Measurements from ENCODE around the gene CCDC142. TPM values are rescaled to one million over a fixed set of nuclear protein-coding genes. Genes with fewer than 3 reads are reported as not detected.

The CCDC142 gene
- total RNA-seq (2014; rRNA removed; shearing (Covaris generic)), result 1.8 and 2.2 TPM in 2 replicates

- peak; percentile 94 for DNase-seq (ENCODE audit: low spot score)
Measured at GRCh38 chr2:74482801-74483674, at the start of gene CCDC142, which contains the start of gene TTC31. CCDC142 (minus strand) TSS chr2:74482998; CDS start chr2:74482837, 161 bp downstream. TTC31 (plus strand) TSS chr2:74483081; CDS start chr2:74483096, 15 bp downstream.

- peak; percentile 30 for DNase-seq (ENCODE audit: low spot score)
Measured at GRCh38 chr2:74532222-74532621, 49.4 kb upstream of the CCDC142 start.

- DNase-seq (ENCODE audit: low spot score), result no peak
Measured at GRCh38 chr2:74531666-74532065, 48.9 kb upstream of the CCDC142 start.

- no peak for DNase-seq (ENCODE audit: low spot score)
Measured at GRCh38 chr2:74530239-74531187, 47.7 kb upstream of the CCDC142 start.

- peak; percentile 98 for DNase-seq (ENCODE audit: low spot score)
Measured at GRCh38 chr2:74529357-74530238, 46.8 kb upstream of the CCDC142 start, which contains the start of the genes AUP1 and HTRA2. AUP1 (minus strand) TSS chr2:74529706; CDS start chr2:74529629, 77 bp downstream. HTRA2 (plus strand) TSS chr2:74529933; CDS start chr2:74530007, 74 bp downstream.

- DNase-seq (ENCODE audit: low spot score), result no peak
Measured at GRCh38 chr2:74528600-74529356, 46.0 kb upstream of the CCDC142 start.

- no peak for DNase-seq (ENCODE audit: low spot score)
Measured at GRCh38 chr2:74527741-74528140, 44.9 kb upstream of the CCDC142 start.

- DNase-seq (ENCODE audit: low spot score), result no peak
Measured at GRCh38 chr2:74526649-74527230, 43.9 kb upstream of the CCDC142 start.

- no peak for DNase-seq (ENCODE audit: low spot score)
Measured at GRCh38 chr2:74525717-74526648, 43.2 kb upstream of the CCDC142 start, which contains the start of gene DQX1. DQX1 (minus strand) TSS chr2:74526231; CDS start chr2:74525729, 502 bp downstream.

- DNase-seq (ENCODE audit: low spot score), result no peak
Measured at GRCh38 chr2:74524955-74525716, 42.3 kb upstream of the CCDC142 start.

- no peak for DNase-seq (ENCODE audit: low spot score)
Measured at GRCh38 chr2:74524005-74524404, 41.2 kb upstream of the CCDC142 start.

GRCh38 chr2:74522516-74522915 lies 39.7 kb upstream of the CCDC142 start:
- no peak for DNase-seq (ENCODE audit: low spot score)

- no peak for DNase-seq (ENCODE audit: low spot score)
Measured at GRCh38 chr2:74516650-74517049, 33.9 kb upstream of the CCDC142 start.

- DNase-seq (ENCODE audit: low spot score), result no peak
Measured at GRCh38 chr2:74515981-74516633, 33.3 kb upstream of the CCDC142 start.

GRCh38 chr2:74515271-74515980 lies 32.6 kb upstream of the CCDC142 start:
- no peak for DNase-seq (ENCODE audit: low spot score)
